ENCODE measurements around the gene GRHL1. TPM values are rescaled to one million over a fixed set of nuclear protein-coding genes. Genes with fewer than 3 reads are reported as not detected.

The GRHL1 gene
- total and polyA plus RNA-seq, 2 of the 4 experiments (the other 2 are of a cell fraction): 0.18 to 0.21 TPM

DNA sequence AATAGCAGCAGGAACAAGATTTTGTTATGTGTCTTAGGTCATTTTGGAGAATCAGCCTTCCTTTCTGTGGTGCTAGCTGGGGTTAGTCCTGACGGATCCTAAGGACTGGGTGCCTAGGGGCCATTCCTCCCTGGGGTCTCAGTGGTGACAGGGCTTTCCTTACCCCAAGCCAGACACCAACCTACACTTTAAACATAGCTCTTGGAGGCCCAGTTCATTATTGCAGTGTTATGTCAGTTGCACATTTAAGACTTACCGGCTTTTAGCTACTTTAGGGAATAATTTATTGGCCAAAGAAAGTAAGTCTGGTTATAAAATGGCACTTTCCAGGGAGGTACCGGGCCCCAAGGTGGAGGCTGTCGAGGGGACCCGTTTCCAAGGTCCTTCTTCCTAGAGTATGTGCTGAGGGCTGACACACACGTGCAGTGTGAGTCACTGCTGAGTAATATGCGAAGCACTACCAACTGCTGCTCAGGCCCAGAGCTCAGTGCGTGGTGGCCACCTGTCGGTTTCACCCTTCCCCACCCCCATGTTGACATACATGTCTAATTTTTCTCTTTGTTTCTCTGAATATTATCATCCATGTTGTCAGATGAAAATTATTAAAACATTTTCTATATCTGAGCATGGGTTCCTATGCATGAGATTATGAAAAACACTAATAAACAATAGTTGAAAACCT lies 37.0 kb upstream of the GRHL1 start:
- POLR2A ChIA-PET (ENCODE audit: unreplicated experiment): no interaction called here
- TF ChIP-seq, protein P1, sequence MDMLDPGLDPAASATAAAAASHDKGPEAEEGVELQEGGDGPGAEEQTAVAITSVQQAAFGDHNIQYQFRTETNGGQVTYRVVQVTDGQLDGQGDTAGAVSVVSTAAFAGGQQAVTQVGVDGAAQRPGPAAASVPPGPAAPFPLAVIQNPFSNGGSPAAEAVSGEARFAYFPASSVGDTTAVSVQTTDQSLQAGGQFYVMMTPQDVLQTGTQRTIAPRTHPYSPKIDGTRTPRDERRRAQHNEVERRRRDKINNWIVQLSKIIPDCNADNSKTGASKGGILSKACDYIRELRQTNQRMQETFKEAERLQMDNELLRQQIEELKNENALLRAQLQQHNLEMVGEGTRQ (IDR thresholded peaks at IDR 0.05; ENCODE audit: low read depth, low read length): peak; percentile 73
- TF ChIP-seq NFE2L2 (IDR thresholded peaks at IDR 0.05; ENCODE audit: low read depth, low read length): no peak
- TF ChIP-seq, protein P2, sequence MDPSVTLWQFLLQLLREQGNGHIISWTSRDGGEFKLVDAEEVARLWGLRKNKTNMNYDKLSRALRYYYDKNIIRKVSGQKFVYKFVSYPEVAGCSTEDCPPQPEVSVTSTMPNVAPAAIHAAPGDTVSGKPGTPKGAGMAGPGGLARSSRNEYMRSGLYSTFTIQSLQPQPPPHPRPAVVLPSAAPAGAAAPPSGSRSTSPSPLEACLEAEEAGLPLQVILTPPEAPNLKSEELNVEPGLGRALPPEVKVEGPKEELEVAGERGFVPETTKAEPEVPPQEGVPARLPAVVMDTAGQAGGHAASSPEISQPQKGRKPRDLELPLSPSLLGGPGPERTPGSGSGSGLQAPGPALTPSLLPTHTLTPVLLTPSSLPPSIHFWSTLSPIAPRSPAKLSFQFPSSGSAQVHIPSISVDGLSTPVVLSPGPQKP (IDR thresholded peaks at IDR 0.05; ENCODE audit: borderline replicate concordance, low read depth, low read length): no peak
- TF ChIP-seq MXI1 (IDR thresholded peaks at IDR 0.05; ENCODE audit: borderline replicate concordance, low read depth, low read length): peak; percentile 65; the same call in 1 of the 2 replicates
- TF ChIP-seq RAD21 (IDR thresholded peaks at IDR 0.05; ENCODE audit: low read length): no peak
- no peak for TF ChIP-seq RCOR1 (IDR thresholded peaks at IDR 0.05; ENCODE audit: insufficient replicate concordance, low read length)
- peak; percentile 88 for TF ChIP-seq FOS (IDR thresholded peaks at IDR 0.05; ENCODE audit: low read depth, low read length)
- TF ChIP-seq MAFK (IDR thresholded peaks at IDR 0.05; ENCODE audit: low read depth, low read length): no peak
- TF ChIP-seq POLR2A (IDR thresholded peaks at IDR 0.05; ENCODE audit: low read depth, low read length): no peak
- TF ChIP-seq SMC3 (IDR thresholded peaks at IDR 0.05; ENCODE audit: low read depth, low read length): peak; percentile 12; the same call in 1 of the 2 replicates
- no peak for TF ChIP-seq CHD1 (IDR thresholded peaks at IDR 0.05; ENCODE audit: low read depth, low read length)
- TF ChIP-seq CEBPB (IDR thresholded peaks at IDR 0.05; ENCODE audit: low read depth, low read length): no peak
- TF ChIP-seq, protein P3, sequence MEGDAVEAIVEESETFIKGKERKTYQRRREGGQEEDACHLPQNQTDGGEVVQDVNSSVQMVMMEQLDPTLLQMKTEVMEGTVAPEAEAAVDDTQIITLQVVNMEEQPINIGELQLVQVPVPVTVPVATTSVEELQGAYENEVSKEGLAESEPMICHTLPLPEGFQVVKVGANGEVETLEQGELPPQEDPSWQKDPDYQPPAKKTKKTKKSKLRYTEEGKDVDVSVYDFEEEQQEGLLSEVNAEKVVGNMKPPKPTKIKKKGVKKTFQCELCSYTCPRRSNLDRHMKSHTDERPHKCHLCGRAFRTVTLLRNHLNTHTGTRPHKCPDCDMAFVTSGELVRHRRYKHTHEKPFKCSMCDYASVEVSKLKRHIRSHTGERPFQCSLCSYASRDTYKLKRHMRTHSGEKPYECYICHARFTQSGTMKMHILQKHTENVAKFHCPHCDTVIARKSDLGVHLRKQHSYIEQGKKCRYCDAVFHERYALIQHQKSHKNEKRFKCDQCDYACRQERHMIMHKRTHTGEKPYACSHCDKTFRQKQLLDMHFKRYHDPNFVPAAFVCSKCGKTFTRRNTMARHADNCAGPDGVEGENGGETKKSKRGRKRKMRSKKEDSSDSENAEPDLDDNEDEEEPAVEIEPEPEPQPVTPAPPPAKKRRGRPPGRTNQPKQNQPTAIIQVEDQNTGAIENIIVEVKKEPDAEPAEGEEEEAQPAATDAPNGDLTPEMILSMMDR (conservative IDR thresholded peaks at IDR 0.05; ENCODE audit: low read depth, low read length): peak; percentile 23; the same call in 1 of the 2 replicates
- TF ChIP-seq MAZ (IDR thresholded peaks at IDR 0.05; ENCODE audit: borderline replicate concordance, low read depth, low read length): no peak

More for the DNA sequence above, 37.0 kb upstream of the GRHL1 start:
- no peak overlapping the region for H3K56ac ChIP-seq (ENCODE audit: extremely low read depth, insufficient read depth, low read length)
- ATAC-seq (ENCODE audit: low read depth) (peak; percentile 99), DNase-seq (peak; percentile 91)
- intact Hi-C loops (cut with micrococcal nuclease): no loop called here
- CTCF ChIA-PET: interaction anchor here (1.1 kb wide), 1 partner anchor 12 kb away, joined by 5 read pairs; no protein-coding TSS in a partner anchor
- peaks cover 4 to 5% of the 10 kb centered on the region in 2 experiments; a peak in 2 of 4 replicates for H3K79me1 ChIP-seq (ENCODE audit: low read depth in 1 of 2, low read length in 2 of 2)
- BruUV-seq (replicated peaks): no TSS peak
- H4K20me1 ChIP-seq (ENCODE audit: insufficient read depth, low read length): no peaks in the 10 kb centered on the region
- no peaks in the 10 kb centered on the region for H3K27me3 ChIP-seq (ENCODE audit: control insufficient read depth, insufficient read depth, low read length)
- H3K9me3 ChIP-seq (ENCODE audit: control insufficient read depth, insufficient read depth, low read length): no peaks in the 10 kb centered on the region
- no peak overlapping the region for H3K23ac ChIP-seq (ENCODE audit: low read depth, low read length)
- H2AK9ac ChIP-seq (replicated peaks; ENCODE audit: low read depth, low read length, poor library complexity): peak overlapping the region; percentile 82
- H4K8ac ChIP-seq (ENCODE audit: low read depth in 2 of 2, low read length in 2 of 2): peak overlapping the region in 1 of 2 experiments; percentile 25; a peak in 2 of 4 replicates
- no peak overlapping the region for H4K5ac ChIP-seq (ENCODE audit: low read depth, low read length)
- H2BK120ac ChIP-seq (ENCODE audit: low read depth, low read length): peak overlapping the region; percentile 58; the same call in 1 of the 2 replicates
- dilution Hi-C loops (cut with HindIII; ENCODE audit: low sequenced_read_pairs, unreplicated experiment): no loop called here
- peaks cover 3% of the 10 kb centered on the region for H3K4me1 ChIP-seq (ENCODE audit: control insufficient read depth, insufficient read depth, low read length)
- peaks cover 4% of the 10 kb centered on the region for H3K36me3 ChIP-seq (ENCODE audit: control insufficient read depth, insufficient read depth, low read length)
- no peak overlapping the region for H3K4ac ChIP-seq (ENCODE audit: low read depth, low read length)
- no peak overlapping the region for H3K18ac ChIP-seq (ENCODE audit: low read depth, low read length)
- H3K9me1 ChIP-seq (ENCODE audit: insufficient read depth, low read length): peaks cover 4% of the 10 kb centered on the region; the same call in 1 of the 2 replicates
- no peak overlapping the region for H2BK5ac ChIP-seq (ENCODE audit: low read depth, low read length, poor library complexity, severe bottlenecking)
- peak overlapping the region; percentile 53 for H2AFZ ChIP-seq (replicated peaks; ENCODE audit: low read length, poor library complexity)
- H3K4me2 ChIP-seq (ENCODE audit: low read depth, low read length): no peak overlapping the region
- 86% methylated on average over 4 of the region's 9 CpGs; no CpG with 5 or more reads in 1 of the 2 experiments for WGBS, 2 experiments (ENCODE audit: extremely low coverage in 2 of 2, insufficient read length in 1 of 2)
- no peak overlapping the region for H3K9ac ChIP-seq (ENCODE audit: low read depth, low read length)
- H3K4me3 ChIP-seq (ENCODE audit: insufficient read depth, low read depth, low read length): no peak overlapping the region
- H2BK15ac ChIP-seq (ENCODE audit: low read depth, low read length): peak overlapping the region; percentile 54; the same call in 1 of the 3 replicates
- in situ Hi-C loops (cut with MboI; ENCODE audit: low sequenced_read_pairs): no loop called here
- H3K14ac ChIP-seq (replicated peaks; ENCODE audit: low read depth, low read length): peak overlapping the region; percentile 63
- H2AK5ac ChIP-seq (ENCODE audit: low read depth, low read length): peak overlapping the region; percentile 56; the same call in 1 of the 2 replicates
- no peak overlapping the region for H4K91ac ChIP-seq (ENCODE audit: insufficient read depth, low read depth, low read length)
- H3K27ac ChIP-seq (ENCODE audit: insufficient read depth, low read length): no peak overlapping the region
- H2BK20ac ChIP-seq (ENCODE audit: low read depth, low read length): peak overlapping the region; percentile 68; the same call in 1 of the 2 replicates

Measured in IMR-90 (cell line).